DMS79 treated with DMSO at 0.1 percent for 48 hours (cell line): ENCODE results near the gene LFNG.

Source experiments
- DNase-seq: peaks from one replicate; lab custom pipeline; 2025; lab: John Stamatoyannopoulos, UW

The LFNG gene

GRCh38 chr7:2503056-2503941 is 16.3 kb upstream of the LFNG start:
- DNase-seq, result no peak

- DNase-seq, result no peak
Measured at GRCh38 chr7:2504128-2504888, 15.3 kb upstream of the LFNG start.

- no peak for DNase-seq
Measured at GRCh38 chr7:2504889-2505375, 14.6 kb upstream of the LFNG start.

- no peak for DNase-seq
Measured at GRCh38 chr7:2505401-2505800, 14.2 kb upstream of the LFNG start.

- DNase-seq, result no peak
Measured at GRCh38 chr7:2507208-2507916, 12.2 kb upstream of the LFNG start.

- DNase-seq, result no peak
Measured at GRCh38 chr7:2507917-2508306, 11.7 kb upstream of the LFNG start.

- peak; percentile 64 for DNase-seq
Measured at GRCh38 chr7:2508327-2509215, 11.0 kb upstream of the LFNG start.

GRCh38 chr7:2509298-2509906 is 10.2 kb upstream of the LFNG start:
- no peak for DNase-seq

- DNase-seq, result no peak
Measured at GRCh38 chr7:2510130-2510776, 9.3 kb upstream of the LFNG start.

GRCh38 chr7:2510909-2511768 is 8.4 kb upstream of the LFNG start:
- DNase-seq, result peak; percentile 11

- no peak for DNase-seq
Measured at GRCh38 chr7:2511769-2512168, 7.8 kb upstream of the LFNG start.

GRCh38 chr7:2512179-2512661 is 7.4 kb upstream of the LFNG start:
- DNase-seq, result no peak

- no peak for DNase-seq
Measured at GRCh38 chr7:2512713-2513112, 6.9 kb upstream of the LFNG start.

- no peak for DNase-seq
Measured at GRCh38 chr7:2513702-2514101, 5.9 kb upstream of the LFNG start.

- DNase-seq, result no peak
Measured at GRCh38 chr7:2514473-2515423, 4.8 kb upstream of the LFNG start.

- DNase-seq, result no peak
Measured at GRCh38 chr7:2515424-2516193, 4.0 kb upstream of the LFNG start.

GRCh38 chr7:2516194-2516555 is 3.4 kb upstream of the LFNG start:
- DNase-seq, result no peak
